NCI-H2171 treated with DMSO at 0.1 percent for 48 hours (cell line): Measurements from ENCODE around the gene SUV39H1.
"Not testable (repeated sequence)": the region's sequence is repeated elsewhere in the genome, so short reads cannot be mapped to it uniquely, and the experiment has no call there.

Experiments
- DNase-seq: peaks from one replicate; lab custom pipeline; 2025; lab: John Stamatoyannopoulos, UW

The SUV39H1 gene

GRCh38 chrX:48688531-48689150 is 7.9 kb upstream of the SUV39H1 start:
- DNase-seq = no peak

- no peak for DNase-seq
Measured at GRCh38 chrX:48689208-48689920, 7.2 kb upstream of the SUV39H1 start.

- DNase-seq = not testable (repeated sequence)
Measured at GRCh38 chrX:48691746-48692145, 4.8 kb upstream of the SUV39H1 start.

- peak; percentile 4 for DNase-seq
Measured at GRCh38 chrX:48694776-48695533, 1.6 kb upstream of the SUV39H1 start.

GRCh38 chrX:48695534-48695896 is 1.0 kb upstream of the SUV39H1 start:
- DNase-seq = no peak

GRCh38 chrX:48695925-48696300 is 621 bp upstream of the SUV39H1 start:
- peak; percentile 13 for DNase-seq

GRCh38 chrX:48696909-48697727 is 584 bp downstream of the SUV39H1 start:
- peak; percentile 61 for DNase-seq

- DNase-seq = no peak
Measured at GRCh38 chrX:48698306-48698705, 1.8 kb downstream of the SUV39H1 start.

- no peak for DNase-seq
Measured at GRCh38 chrX:48700246-48700645, 3.7 kb downstream of the SUV39H1 start.

- DNase-seq = no peak
Measured at GRCh38 chrX:48700951-48701653, 4.6 kb downstream of the SUV39H1 start.

GRCh38 chrX:48702032-48702431 is 5.5 kb downstream of the SUV39H1 start:
- DNase-seq = no peak

- DNase-seq = no peak
Measured at GRCh38 chrX:48702716-48703115, 6.2 kb downstream of the SUV39H1 start.

GRCh38 chrX:48703228-48703627 is 6.7 kb downstream of the SUV39H1 start:
- no peak for DNase-seq

GRCh38 chrX:48703642-48704481 is 7.3 kb downstream of the SUV39H1 start:
- DNase-seq = peak; percentile 1

- DNase-seq = no peak
Measured at GRCh38 chrX:48705871-48706270, 9.3 kb downstream of the SUV39H1 start.

- no peak for DNase-seq
Measured at GRCh38 chrX:48709522-48710112, 13.1 kb downstream of the SUV39H1 start.

- no peak for DNase-seq
Measured at GRCh38 chrX:48711162-48711928, 14.8 kb downstream of the SUV39H1 start.

GRCh38 chrX:48711929-48712505 is 15.5 kb downstream of the SUV39H1 start:
- no peak for DNase-seq

GRCh38 chrX:48713847-48714246 is 17.3 kb downstream of the SUV39H1 start:
- no peak for DNase-seq
